Activated CD4-positive, alpha-beta memory T cell treated with anti-CD3 and anti-CD28 coated beads for 36 hours (primary cell): ENCODE measurements around the gene WFIKKN1. TPM values are rescaled to one million over a fixed set of nuclear protein-coding genes. Genes with fewer than 3 reads are reported as not detected.
A peak's percentile ranks its signal among the peaks of the same experiment; 100 is the strongest.

Experiments
- CTCF ChIA-PET: fragments of 350-600 bp; sonication (Branson Sonifier 250); formaldehyde crosslinking; loops from one replicate; lab custom pipeline; 2021; ENCODE audit warnings: antibody characterized with exemption, inconsistent platforms; lab: Charles Lee
- POLR2A ChIA-PET: fragments of 350-600 bp; sonication (Branson Sonifier 250); formaldehyde crosslinking; loops from one replicate; lab custom pipeline; 2021; ENCODE audit warnings: antibody characterized with exemption; lab: Charles Lee
- DNase-seq: peaks from one replicate; pipeline ENCODE4 v3.0.0-alpha.2; 2020
- H3K27ac Mint-ChIP-seq: one replicate; pipeline ENCODE4 v1.8.0; 2021; ENCODE audit warnings: mixed read lengths
- H3K27me3 Mint-ChIP-seq: one replicate; pipeline ENCODE4 v1.8.0; 2021; ENCODE audit warnings: mixed read lengths
- H3K36me3 Mint-ChIP-seq: one replicate; pipeline ENCODE4 v1.8.0; 2021; ENCODE audit warnings: mixed read lengths
- H3K4me1 Mint-ChIP-seq: one replicate; pipeline ENCODE4 v1.8.0; 2021; ENCODE audit warnings: low read depth, mixed read lengths
- H3K4me3 Mint-ChIP-seq: one replicate; pipeline ENCODE4 v1.8.0; 2021; ENCODE audit warnings: mild to moderate bottlenecking, mixed read lengths
- H3K9me3 Mint-ChIP-seq: one replicate; pipeline ENCODE4 v1.8.0; 2021; ENCODE audit warnings: mixed read lengths
- intact Hi-C: fragments of 100-400 bp; cut with micrococcal nuclease; formaldehyde crosslinking; loops from one replicate; pipeline ENCODE4 v1.15.1; 2023
- total RNA-seq, 2 experiments: library from RNA; stranded (reverse); gene quantifications; one replicate each; pipeline ENCODE4 v1.2.3, GENCODE V29; 2021

The WFIKKN1 gene
- total RNA-seq, 2 experiments from 2014 or later = 0.05 to 0.07 TPM

DNA sequence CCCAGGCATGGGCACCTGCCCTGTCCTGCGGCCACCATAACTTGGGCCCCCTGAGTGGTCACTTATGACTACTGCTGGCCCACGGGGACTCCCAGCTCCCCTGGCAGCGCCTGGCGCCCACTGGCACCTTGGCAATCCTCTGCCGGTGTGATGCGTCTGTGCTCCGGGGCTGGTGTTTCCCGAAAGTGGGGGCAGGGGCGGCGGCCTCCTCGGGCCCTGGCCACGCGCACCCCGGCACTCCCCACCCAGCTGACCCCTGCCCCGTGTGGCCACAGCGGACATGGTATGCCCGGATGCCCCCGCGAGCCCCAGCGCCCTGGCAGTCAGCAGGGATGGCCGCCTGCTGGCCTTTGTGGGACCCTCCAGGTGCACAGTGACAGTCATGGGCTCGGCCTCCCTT lies 26.7 kb downstream of the WFIKKN1 start:
- no peak for DNase-seq
- no peak overlapping the region for H3K4me3 Mint-ChIP-seq
- ChIA-PET CTCF (interaction anchor here (1.0 kb wide), 1 partner anchor 11 kb away, joined by 3 read pairs; the partner anchor contains the start of gene RHOT2), POLR2A (no interaction called here)
- H3K27me3 Mint-ChIP-seq = no peaks in the 10 kb centered on the region
- intact Hi-C loops = no loop called here
- H3K9me3 Mint-ChIP-seq = no peaks in the 10 kb centered on the region
- H3K27ac Mint-ChIP-seq = no peak overlapping the region
- H3K36me3 Mint-ChIP-seq = no peaks in the 10 kb centered on the region
- H3K4me1 Mint-ChIP-seq = peaks cover 4% of the 10 kb centered on the region

DNA sequence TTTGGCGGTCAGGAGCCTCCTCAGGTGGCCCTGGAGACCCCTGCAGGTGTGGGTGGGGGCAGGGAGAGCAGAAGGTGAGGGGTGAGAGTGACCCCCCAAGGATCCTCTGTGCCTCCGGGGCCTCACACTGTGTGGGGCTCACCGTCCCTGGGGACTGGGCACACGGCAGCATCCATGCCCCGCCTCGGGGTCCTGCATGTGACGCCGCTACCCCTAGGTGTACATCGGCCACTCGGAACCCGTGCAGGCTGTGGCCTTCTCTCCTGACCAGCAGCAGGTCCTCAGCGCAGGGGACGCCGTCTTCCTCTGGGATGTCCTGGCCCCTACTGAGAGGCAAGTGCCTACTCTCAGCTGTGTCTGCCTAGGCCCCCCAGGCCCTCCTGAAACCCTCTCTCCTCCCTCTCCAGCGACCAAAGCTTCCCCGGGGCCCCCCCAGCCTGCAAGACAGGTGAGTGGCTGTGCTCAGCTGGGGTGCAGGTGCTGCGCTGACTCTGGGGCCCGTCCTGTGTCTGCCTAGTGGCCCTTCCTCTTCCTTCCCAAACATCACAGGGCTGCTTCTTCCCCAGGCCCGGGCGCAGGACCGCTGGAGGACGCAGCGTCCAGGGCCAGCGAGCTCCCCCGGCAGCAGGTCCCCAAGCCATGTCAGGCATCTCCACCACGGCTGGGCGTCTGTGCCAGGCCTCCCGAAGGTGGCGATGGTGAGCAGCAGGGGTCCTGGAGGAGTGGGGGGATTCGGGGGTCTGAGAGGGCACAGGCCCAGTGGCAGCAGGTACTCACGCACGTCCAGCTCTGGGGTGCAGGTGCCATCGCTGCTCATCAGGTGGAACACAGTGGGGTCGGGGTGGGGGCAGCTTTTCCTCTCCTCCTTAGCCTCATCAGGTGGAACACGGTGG lies 28.1 kb downstream of the WFIKKN1 start:
- Mint-ChIP-seq H3K27me3 (no peaks in the 10 kb centered on the region), H3K9me3 (no peaks in the 10 kb centered on the region), H3K27ac (no peak overlapping the region), H3K36me3 (peaks cover 3% of the 10 kb centered on the region), H3K4me1 (peaks cover 4% of the 10 kb centered on the region), H3K4me3 (no peak overlapping the region)
- ChIA-PET CTCF (interaction anchor here (0.6 to 1.1 kb wide), 2 partner anchors 8 to 11 kb away, joined by 3 to 5 read pairs; no protein-coding TSS in a partner anchor), POLR2A (interaction anchor here (1.3 kb wide), 1 partner anchor 22 kb away, joined by 3 read pairs; no protein-coding TSS in a partner anchor)
- intact Hi-C loops = no loop called here
- no peak for DNase-seq

DNA sequence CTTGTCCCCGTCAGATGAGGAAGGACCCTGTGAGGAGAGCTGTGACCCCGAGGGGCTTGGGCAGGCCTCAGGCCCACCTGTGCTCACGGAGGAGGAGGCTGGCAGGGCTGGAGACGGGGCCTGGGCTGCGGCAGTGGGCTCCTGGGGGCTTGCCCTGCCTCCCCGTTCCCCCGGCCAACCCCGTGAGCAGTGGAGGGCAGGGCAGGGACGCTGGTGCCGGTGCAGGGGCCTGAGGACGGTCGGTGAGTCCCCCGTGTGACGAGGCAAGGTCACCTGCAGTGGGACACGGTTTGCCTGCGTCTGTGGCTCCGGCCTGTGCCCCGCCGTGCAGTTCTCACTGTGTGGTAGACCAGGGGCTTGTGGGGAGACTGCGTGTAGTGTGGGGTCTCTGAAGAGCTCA lies 28.8 kb downstream of the WFIKKN1 start:
- Mint-ChIP-seq H3K36me3 (peaks cover 3% of the 10 kb centered on the region), H3K4me1 (peaks cover 4% of the 10 kb centered on the region), H3K27ac (no peak overlapping the region), H3K9me3 (no peaks in the 10 kb centered on the region), H3K27me3 (no peaks in the 10 kb centered on the region), H3K4me3 (no peak overlapping the region)
- no peak for DNase-seq
- POLR2A ChIA-PET = interaction anchor here (1.3 kb wide), 1 partner anchor 22 kb away, joined by 3 read pairs; no protein-coding TSS in a partner anchor
- intact Hi-C loops = no loop called here
- CTCF ChIA-PET = interaction anchor here (0.6 to 1.1 kb wide), 4 partner anchors 9 to 80 kb away, joined by 3 to 5 read pairs (median 3); no protein-coding TSS in a partner anchor

DNA sequence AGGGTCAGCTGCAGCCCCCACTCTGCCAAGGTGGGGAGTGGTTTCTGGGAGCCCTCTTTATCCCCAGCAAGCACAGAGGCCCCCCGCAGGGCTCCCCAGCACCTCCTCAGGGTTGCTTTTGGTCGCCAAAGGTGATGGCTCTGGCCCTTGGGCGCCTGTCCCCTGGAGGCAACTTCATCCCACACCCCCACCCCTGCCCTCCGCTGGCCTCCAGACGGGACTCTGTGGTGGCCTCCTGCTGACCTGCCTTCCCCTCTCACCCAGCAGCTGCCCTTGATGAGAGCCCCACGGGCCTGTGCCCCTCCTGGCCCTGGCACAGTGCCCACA lies 29.3 kb downstream of the WFIKKN1 start:
- Mint-ChIP-seq H3K9me3 (no peaks in the 10 kb centered on the region), H3K4me3 (no peak overlapping the region), H3K27me3 (no peaks in the 10 kb centered on the region), H3K36me3 (peaks cover 3% of the 10 kb centered on the region), H3K4me1 (peaks cover 4% of the 10 kb centered on the region), H3K27ac (no peak overlapping the region)
- intact Hi-C loops = no loop called here
- DNase-seq = no peak
- ChIA-PET CTCF (interaction anchor here (0.6 to 1.0 kb wide), 3 partner anchors 9 to 81 kb away, joined by 3 read pairs; no protein-coding TSS in a partner anchor), POLR2A (interaction anchor here (1.3 kb wide), 1 partner anchor 23 kb away, joined by 3 read pairs; no protein-coding TSS in a partner anchor)

DNA sequence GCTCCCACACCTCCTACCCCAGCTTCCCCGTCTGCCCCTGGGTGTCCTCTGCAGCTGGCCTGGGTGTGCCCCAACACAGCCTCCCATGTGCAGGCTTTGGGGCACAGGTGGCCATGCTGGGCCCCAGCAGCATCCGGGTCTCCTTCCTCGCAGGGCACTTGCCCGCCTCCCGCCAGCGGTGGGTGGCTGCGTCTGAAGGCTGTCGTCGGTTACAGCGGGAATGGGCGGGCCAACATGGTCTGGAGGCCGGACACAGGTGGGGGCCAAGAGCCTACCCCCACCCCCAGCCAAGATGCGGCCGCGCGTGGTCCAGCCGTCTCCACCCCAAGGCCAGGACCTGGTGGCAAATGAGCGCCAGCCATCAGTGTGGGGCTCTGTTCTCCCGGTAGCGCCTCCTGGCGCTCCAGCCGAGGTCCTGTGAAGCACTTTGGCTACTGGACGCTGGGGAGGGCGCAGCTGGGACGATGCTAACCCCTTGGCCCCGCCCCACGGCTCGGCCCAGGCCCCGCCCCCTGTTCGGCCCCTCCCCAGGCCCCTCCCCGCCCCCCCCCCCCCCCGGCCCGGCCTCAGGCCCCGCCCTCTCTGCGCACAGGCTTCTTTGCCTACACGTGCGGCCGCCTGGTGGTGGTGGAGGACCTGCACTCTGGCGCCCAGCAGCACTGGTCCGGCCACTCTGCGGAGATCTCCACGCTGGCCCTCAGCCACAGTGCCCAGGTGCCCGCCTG lies 29.8 kb downstream of the WFIKKN1 start:
- CTCF ChIA-PET = interaction anchor here (0.7 to 1.0 kb wide), 2 partner anchors 13 to 81 kb away, joined by 3 read pairs; no protein-coding TSS in a partner anchor
- Mint-ChIP-seq H3K4me3 (no peak overlapping the region), H3K27me3 (no peaks in the 10 kb centered on the region), H3K27ac (no peak overlapping the region), H3K9me3 (no peaks in the 10 kb centered on the region), H3K4me1 (peaks cover 4% of the 10 kb centered on the region), H3K36me3 (peaks cover 3% of the 10 kb centered on the region)
- intact Hi-C loops = no loop called here
- POLR2A ChIA-PET = no interaction called here
- peak; percentile 72 for DNase-seq

DNA sequence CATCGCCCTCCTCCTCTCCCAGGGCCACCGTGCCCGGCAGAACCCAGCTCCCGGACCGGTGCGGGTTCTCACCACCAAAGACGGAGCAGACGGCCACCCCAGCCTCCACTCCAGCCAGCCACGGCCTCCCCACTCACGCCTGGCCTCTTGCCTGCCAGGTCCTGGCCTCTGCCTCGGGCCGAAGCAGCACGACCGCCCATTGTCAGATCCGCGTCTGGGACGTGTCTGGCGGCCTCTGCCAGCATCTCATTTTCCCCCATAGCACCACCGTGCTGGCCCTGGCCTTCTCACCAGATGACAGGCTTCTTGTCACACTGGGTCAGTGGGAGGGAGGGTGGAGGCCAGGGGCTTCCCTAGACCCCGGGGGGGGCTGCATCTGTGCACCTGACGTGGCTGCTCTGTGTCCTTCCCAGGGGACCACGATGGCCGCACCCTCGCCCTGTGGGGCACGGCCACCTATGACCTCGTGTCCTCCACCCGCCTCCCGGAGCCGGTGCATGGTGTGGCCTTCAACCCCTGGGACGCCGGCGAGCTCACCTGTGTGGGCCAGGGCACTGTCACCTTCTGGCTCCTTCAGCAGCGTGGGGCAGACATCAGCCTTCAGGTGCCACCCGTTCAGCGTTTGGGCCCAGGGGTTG lies 30.5 kb downstream of the WFIKKN1 start:
- no peak for DNase-seq
- intact Hi-C loops = no loop called here
- H3K9me3 Mint-ChIP-seq = no peaks in the 10 kb centered on the region
- no peaks in the 10 kb centered on the region for H3K27me3 Mint-ChIP-seq
- ChIA-PET POLR2A (no interaction called here), CTCF (no interaction called here)
- peaks cover 4% of the 10 kb centered on the region for H3K4me1 Mint-ChIP-seq
- no peak overlapping the region for H3K4me3 Mint-ChIP-seq
- H3K36me3 Mint-ChIP-seq = peaks cover 3% of the 10 kb centered on the region
- no peak overlapping the region for H3K27ac Mint-ChIP-seq

DNA sequence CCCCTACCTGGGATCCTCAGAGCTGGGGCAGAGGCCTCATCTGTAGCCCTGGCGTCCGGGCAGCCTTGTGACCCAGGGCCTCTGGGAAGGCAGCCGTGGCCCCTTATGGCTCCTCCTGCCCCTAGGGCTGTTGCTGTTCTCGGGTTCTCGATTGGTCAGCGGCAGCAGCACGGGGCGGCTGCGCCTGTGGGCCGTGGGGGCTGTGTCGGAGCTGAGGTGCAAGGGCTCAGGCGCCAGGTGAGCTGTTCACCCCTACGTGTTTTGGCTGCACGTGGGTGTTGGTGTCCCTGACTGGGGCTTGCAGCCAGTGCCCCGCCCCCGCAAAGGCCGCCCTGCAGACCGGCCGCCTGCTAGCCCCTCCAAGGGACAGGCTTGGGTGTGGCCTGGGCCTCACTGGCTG lies 31.3 kb downstream of the WFIKKN1 start:
- Mint-ChIP-seq H3K27me3 (no peaks in the 10 kb centered on the region), H3K9me3 (no peaks in the 10 kb centered on the region), H3K36me3 (peaks cover 3% of the 10 kb centered on the region), H3K4me3 (no peak overlapping the region), H3K4me1 (peaks cover 4% of the 10 kb centered on the region), H3K27ac (no peak overlapping the region)
- no peak for DNase-seq
- intact Hi-C loops = no loop called here
- ChIA-PET POLR2A (no interaction called here), CTCF (no interaction called here)

DNA sequence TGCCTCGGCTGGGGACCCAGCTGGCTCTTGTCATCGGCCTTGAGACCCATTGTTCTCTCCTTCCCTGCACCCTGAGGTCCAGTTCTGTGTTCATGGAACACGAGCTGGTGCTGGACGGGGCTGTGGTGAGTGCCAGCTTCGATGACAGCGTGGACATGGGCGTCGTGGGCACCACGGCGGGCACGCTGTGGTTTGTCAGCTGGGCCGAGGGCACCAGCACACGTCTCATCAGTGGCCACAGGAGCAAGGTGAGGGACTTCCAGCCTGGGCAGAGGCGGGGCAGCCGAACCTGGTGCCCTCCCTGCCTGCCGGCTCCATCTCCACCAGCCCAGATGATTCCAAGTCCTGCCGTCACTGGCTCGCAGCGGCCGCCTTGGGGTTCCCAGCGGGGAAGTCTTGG lies 31.8 kb downstream of the WFIKKN1 start:
- Mint-ChIP-seq H3K4me3 (no peak overlapping the region), H3K9me3 (no peaks in the 10 kb centered on the region), H3K27ac (no peak overlapping the region), H3K4me1 (peaks cover 6% of the 10 kb centered on the region), H3K27me3 (no peaks in the 10 kb centered on the region), H3K36me3 (peaks cover 3% of the 10 kb centered on the region)
- DNase-seq = no peak
- CTCF ChIA-PET = no interaction called here
- POLR2A ChIA-PET = no interaction called here
- intact Hi-C loops = no loop called here

DNA sequence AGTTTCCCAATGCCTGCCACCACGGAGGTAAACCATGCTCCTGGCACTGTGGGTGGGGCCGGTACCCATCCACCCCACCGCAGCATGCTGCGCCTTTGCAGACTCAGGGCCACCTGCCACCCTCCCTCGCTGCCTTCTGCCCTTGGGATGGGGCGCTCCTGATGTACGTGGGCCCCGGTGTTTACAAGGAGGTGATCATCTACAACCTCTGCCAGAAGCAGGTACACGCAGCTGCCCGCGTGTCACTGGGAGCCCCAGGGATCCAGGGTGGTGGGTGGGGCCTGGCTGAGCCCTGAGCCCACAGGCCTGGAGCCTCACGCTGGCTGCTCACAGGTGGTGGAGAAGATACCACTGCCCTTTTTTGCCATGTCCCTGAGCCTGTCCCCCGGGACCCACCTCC lies 35.8 kb downstream of the WFIKKN1 start:
- Mint-ChIP-seq H3K4me1 (peaks cover 6% of the 10 kb centered on the region), H3K27ac (no peak overlapping the region), H3K27me3 (no peaks in the 10 kb centered on the region), H3K36me3 (peaks cover 12% of the 10 kb centered on the region), H3K9me3 (no peaks in the 10 kb centered on the region), H3K4me3 (no peak overlapping the region)
- POLR2A ChIA-PET = interaction anchor here (1.2 kb wide), 1 partner anchor 14 kb away, joined by 4 read pairs; the partner anchor contains the start of gene STUB1
- CTCF ChIA-PET = no interaction called here
- intact Hi-C loops = no loop called here
- DNase-seq = no peak

DNA sequence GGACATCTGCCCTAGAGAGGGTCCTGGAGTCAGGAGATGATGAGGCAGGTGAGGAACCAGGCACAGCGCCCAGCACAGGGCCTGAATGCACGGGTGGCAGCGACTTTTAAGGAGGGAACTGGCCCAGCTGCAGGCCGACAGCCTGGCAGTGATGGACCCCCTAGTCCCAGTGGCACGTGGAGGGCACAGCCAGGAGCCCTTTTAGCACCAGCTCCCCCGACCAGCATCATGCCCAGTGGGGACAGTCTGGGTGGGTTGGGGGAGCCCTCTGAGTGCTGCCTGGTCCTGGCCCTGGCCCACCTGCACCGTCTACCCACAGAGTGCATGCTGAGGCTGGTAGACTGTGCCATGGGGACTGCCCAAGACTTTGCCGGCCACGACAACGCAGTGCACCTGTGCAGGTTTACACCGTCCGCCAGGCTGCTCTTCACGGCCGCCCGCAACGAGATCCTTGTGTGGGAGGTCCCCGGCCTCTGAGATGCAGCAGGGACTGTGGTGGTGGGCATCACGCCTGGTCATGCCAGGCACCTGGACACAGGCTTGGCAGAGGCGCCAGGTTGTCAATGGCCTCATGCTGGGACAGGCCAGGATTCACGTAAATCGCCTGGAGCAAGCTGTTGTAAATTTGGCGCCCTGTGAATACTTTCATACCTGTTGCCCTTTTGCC lies 36.5 kb downstream of the WFIKKN1 start:
- intact Hi-C loops = no loop called here
- H3K27ac Mint-ChIP-seq = peak overlapping the region; percentile 85
- no peak for DNase-seq
- peak overlapping the region; percentile 77 for H3K4me3 Mint-ChIP-seq
- ChIA-PET POLR2A (interaction anchor here (0.9 to 1.8 kb wide), 3 partner anchors 13 to 19 kb away, joined by 3 to 4 read pairs (median 4); partner anchors contain the start of genes JMJD8, STUB1 and WDR90), CTCF (interaction anchor here (0.7 to 1.9 kb wide), 5 partner anchors 19 to 1038 kb away, joined by 3 to 7 read pairs (median 3); no protein-coding TSS in a partner anchor)
- H3K4me1 Mint-ChIP-seq = peaks cover 6% of the 10 kb centered on the region
- H3K27me3 Mint-ChIP-seq = no peaks in the 10 kb centered on the region
- no peaks in the 10 kb centered on the region for H3K9me3 Mint-ChIP-seq
- peaks cover 12% of the 10 kb centered on the region for H3K36me3 Mint-ChIP-seq
